OCI-LY1 (cell line): ENCODE data around the gene CACHD1.

ENCODE experiments used
- EZH2 ChIP-seq: fragments of 200-600 bp; sonication (generic), shearing (Covaris generic); IDR thresholded peaks from 2 replicates; pipeline ENCODE4 v1.8.0; 2017; ENCODE audit warnings: borderline replicate concordance, mixed run types, mild to moderate bottlenecking, antibody characterized with exemption, low read length, moderate library complexity, mixed read lengths
- TF ChIP-seq, protein P1 (sequence below): fragments of 200-600 bp; sonication (generic), shearing (Covaris generic); IDR thresholded peaks from 2 replicates; pipeline ENCODE4 v1.5.1; 2017; ENCODE audit warnings: mild to moderate bottlenecking, antibody characterized with exemption, low read length, moderate library complexity, mixed read lengths

DNA sequence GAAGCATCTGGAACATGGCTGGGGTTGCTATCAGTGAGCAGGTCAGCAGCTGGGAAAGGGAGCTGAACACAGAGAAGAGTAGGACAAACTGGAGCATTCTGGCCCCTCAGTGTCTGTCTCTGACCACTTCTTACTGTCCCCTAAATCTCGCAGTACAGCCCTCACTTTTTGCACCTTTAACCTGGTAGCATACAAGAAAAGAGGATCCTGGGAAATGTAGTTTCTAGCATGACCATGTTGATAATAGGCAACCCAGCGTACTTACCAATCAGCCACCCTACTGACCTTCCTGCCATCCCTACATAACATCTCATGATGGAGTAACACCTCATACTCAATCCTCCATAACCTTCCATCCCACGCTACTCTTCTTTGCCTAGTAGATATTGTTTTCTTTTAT, 175.8 kb downstream of the CACHD1 start:
- TF ChIP-seq, protein P1, sequence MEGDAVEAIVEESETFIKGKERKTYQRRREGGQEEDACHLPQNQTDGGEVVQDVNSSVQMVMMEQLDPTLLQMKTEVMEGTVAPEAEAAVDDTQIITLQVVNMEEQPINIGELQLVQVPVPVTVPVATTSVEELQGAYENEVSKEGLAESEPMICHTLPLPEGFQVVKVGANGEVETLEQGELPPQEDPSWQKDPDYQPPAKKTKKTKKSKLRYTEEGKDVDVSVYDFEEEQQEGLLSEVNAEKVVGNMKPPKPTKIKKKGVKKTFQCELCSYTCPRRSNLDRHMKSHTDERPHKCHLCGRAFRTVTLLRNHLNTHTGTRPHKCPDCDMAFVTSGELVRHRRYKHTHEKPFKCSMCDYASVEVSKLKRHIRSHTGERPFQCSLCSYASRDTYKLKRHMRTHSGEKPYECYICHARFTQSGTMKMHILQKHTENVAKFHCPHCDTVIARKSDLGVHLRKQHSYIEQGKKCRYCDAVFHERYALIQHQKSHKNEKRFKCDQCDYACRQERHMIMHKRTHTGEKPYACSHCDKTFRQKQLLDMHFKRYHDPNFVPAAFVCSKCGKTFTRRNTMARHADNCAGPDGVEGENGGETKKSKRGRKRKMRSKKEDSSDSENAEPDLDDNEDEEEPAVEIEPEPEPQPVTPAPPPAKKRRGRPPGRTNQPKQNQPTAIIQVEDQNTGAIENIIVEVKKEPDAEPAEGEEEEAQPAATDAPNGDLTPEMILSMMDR: no peak
- TF ChIP-seq EZH2: no peak
